NCI-H2171 (cell line): Measurements from ENCODE around the gene LOC101059915.
"Not testable (repeated sequence)": the region's sequence is repeated elsewhere in the genome, so short reads cannot be mapped to it uniquely, and the experiment has no call there.

ENCODE experiments used
- DNase-seq: peaks from one replicate; lab custom pipeline; 2025; lab: John Stamatoyannopoulos, UW

LOC101059915 gene

DNA sequence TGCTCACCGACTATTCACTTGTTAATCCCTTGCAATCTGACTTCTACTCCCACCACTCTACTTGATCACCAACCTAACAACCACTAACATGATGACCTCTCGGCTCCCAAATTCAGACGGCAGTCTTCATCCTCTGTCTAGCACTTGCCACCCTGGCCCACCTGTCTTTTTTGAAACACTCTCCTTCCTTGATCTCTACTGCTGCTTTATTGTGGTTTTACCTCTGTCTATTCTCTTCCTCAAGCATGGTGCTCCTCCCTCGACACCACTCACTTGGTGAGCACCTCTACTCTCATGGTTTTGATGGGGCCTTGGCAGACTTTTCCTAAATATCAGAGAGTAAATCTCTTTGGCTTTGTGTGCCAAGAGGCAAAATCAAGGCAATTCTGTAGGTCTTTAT is 27.3 kb upstream of the LOC101059915 start:
- no peak for DNase-seq

- DNase-seq = not testable (repeated sequence)
Measured at GRCh38 chrX:71644406-71644805, 22.9 kb upstream of the LOC101059915 start.

DNA sequence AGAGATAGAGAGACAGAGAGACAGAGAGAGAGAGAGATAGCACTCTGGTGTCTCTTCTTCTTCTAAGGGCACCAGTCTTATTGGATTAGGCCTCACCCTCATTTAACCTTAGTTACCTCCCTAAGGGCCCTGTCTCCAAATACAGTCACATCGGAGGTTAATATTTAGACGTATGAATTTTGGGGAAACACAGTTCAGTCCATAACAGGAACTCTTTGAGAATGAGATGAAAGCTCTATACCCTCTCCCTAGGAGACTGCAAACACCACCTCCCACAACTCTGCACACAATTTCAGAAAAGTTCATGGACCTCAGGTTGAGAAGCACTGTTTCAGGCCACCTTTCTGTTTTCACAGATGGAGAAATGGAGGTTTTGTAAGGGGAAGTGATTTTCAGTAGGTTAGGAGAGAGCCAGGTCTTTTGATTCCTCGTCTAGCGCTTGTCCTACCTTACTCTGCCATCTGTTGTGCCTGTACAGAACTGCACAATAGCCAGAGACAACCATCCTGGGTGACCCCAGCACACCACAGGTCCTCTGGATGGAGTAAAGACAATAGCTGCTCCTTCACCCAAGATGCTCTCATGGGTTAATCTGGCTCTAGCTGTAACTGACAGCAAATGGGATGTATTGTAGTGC is 16.9 kb upstream of the LOC101059915 start:
- no peak for DNase-seq

- peak; percentile 22 for DNase-seq
Measured at GRCh38 chrX:71652405-71652804, 14.9 kb upstream of the LOC101059915 start.

- DNase-seq = no peak
Measured at GRCh38 chrX:71653344-71653743, 14.0 kb upstream of the LOC101059915 start.

DNA sequence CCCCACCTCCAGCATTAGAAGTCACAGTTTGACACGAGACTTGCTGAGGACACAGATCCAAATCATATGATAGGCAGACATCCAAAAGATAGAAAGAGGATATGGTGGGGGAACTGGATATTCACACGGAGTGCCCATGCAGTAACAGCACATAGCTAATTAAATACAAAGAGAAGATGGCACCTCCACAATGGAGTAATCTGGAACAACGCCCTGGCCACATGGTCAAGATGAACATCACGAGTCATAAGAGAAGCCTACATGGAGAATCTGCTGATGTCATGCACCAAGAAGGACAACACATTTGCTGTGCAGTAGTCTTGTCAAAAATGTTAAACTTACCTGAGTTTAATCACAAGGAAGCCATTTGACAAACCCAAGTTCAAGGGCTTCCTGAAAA is 10.1 kb upstream of the LOC101059915 start:
- no peak for DNase-seq

DNA sequence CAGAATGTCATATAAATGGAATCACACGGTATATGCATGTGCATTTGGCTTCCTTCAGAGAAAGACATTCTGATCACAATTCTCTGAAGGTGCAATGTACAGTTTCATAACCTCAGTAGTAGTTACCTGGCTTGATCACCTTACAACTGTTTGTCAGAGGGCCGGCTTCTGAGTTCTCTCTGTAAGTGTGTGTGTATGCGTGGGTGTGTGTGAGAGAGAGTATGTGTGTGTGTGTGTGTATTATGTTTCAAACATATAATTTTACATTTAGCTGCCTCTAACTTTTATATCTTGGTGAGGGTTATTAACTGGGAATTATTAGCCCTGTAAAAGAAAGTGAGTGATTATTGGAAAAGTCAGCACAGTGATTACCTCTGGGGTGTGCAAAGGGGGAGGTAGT is 8.0 kb upstream of the LOC101059915 start:
- no peak for DNase-seq

- no peak for DNase-seq
Measured at GRCh38 chrX:71659959-71660358, 7.4 kb upstream of the LOC101059915 start.

DNA sequence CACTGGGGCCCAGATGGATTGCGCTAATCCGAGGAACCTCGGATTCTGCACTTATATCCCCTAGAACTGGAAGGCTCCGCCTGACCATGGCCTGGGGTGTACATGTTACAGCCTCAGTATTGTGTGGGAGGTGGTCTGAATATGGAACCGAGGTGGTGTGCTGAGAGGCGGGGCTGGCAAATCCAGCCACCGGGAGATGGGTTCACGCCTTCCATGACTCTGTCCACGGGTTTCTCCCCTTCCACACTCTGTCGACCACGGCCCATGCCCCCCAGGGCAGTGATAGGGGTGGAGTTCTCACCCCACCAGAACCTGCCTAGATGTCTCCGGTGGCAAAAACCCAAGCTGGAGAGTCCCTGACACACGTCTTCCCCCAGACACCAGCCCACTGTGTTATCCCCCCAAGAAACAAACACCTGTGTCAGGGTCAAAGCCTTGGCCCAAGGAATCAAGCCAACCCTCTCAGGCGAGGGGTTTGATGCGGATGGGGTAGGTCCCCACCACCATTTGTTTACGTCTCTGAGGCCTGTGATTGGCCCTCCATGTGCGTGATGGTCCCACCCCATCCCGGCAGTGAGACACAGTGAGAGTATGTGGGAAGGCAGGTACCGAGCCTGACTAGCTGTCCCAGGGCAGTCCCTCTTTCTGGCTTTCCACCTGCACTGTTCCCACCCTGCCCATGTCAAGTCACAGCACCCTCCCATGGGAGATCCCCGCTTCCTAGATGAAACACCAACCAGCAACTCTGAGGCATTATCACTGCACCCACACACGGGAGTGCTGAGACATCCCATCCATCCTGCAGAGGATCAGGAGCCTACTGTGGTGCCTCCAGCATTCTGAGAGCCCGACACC is 6.6 kb upstream of the LOC101059915 start:
- no peak for DNase-seq

- DNase-seq = no peak
Measured at GRCh38 chrX:71661919-71662318, 5.4 kb upstream of the LOC101059915 start.

GRCh38 chrX:71662654-71663053 is 4.7 kb upstream of the LOC101059915 start:
- not testable (repeated sequence) for DNase-seq

GRCh38 chrX:71663238-71663637 is 4.1 kb upstream of the LOC101059915 start:
- not testable (repeated sequence) for DNase-seq

DNA sequence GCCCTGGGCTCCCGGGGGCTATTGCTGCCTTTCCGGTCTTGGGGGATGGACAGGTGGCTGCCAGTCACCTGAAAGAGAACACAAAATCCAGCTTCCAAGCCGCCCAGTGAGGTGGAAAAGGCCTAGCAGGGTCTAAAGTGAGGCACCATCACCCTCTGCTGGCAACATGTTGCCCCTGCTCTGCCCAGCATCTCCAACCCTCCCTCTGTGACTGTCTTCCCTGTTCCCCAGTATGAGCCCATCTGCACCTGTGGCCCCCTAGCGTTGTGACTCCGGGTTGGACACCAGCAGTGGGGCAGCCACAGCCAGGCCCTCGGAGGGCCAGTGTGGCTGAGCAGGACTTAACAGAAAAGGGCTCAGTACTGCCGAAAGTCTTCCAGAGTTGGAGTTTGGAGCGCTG is 3.1 kb upstream of the LOC101059915 start:
- DNase-seq = not testable (repeated sequence)

GRCh38 chrX:71664889-71665491 is 2.4 kb upstream of the LOC101059915 start:
- no peak for DNase-seq

- DNase-seq = no peak
Measured at GRCh38 chrX:71665747-71666146, 1.6 kb upstream of the LOC101059915 start.

- DNase-seq = no peak
Measured at GRCh38 chrX:71666240-71667223, 814 bp upstream of the LOC101059915 start.

- DNase-seq = no peak
Measured at GRCh38 chrX:71668248-71668595, 876 bp downstream of the LOC101059915 start.

GRCh38 chrX:71669492-71669891 is 2.1 kb downstream of the LOC101059915 start:
- DNase-seq = no peak

DNA sequence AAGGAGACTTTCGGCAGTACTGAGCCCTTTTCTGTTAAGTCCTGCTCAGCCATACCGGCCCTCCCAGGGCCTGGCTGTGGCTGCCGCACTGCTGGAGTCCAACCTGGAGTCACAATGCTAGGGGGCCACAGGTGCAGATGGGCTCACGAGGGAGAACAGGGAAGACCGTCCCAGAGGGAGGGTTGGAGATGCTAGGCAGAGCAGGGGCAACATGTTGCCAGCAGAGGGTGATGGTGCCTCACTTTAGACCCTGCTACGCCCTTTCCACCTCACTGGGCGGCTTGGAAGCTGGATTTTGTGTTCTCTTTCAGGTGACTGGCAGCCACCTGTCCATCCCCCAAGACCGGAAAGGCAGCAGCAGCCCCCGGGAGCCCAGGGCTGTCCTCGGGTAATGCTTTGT is 2.6 kb downstream of the LOC101059915 start:
- peak; percentile 9 for DNase-seq

- no peak for DNase-seq
Measured at GRCh38 chrX:71671043-71671780, 3.9 kb downstream of the LOC101059915 start.

DNA sequence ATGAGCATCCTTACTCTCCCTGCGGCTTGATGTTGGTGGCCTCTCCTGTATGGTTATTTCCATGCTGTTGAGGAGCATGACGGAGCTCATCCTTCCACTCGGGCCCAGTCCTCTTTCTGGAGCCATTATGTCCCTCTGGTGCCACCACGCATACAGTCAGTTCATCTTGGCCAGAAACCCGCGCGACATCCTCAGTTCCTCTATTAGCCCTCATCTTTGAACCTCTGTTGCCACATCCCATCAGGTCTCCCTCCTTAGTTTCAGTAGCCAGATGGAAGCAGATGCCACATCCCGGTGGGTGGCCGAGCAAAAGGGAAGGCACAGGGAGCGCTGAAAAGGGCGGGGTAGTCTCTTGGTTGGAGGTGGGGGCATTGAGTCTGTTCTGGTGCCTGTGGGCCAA is 4.6 kb downstream of the LOC101059915 start:
- no peak for DNase-seq
